ENCODE results near the gene WDR64.

GRCh38 chr1:241722947-241723346 is 70.9 kb downstream of the WDR64 start:
- TF ChIP-seq CTCF (conservative IDR thresholded peaks at IDR 0.05) (no peak), EZH2 (IDR thresholded peaks at IDR 0.05; ENCODE audit: low read depth) (no peak)
